Ishikawa (cell line): ENCODE data around the gene CILP2.

Experiments used
- EP300 ChIP-seq: IDR thresholded peaks from 2 replicates; pipeline ENCODE4 v1.6.1; 2012; ENCODE audit warnings: borderline replicate concordance
- MAX ChIP-seq: IDR thresholded peaks from 2 replicates; pipeline ENCODE4 v1.6.1; 2012
- NFIC ChIP-seq: IDR thresholded peaks from 2 replicates; pipeline ENCODE4 v1.6.1; 2012
- REST ChIP-seq: IDR thresholded peaks from 2 replicates; pipeline ENCODE4 v1.6.1; 2012; ENCODE audit warnings: low read depth, mild to moderate bottlenecking
- TAF1 ChIP-seq: IDR thresholded peaks from 2 replicates; pipeline ENCODE4 v1.6.1; 2012; ENCODE audit warnings: low read depth, mild to moderate bottlenecking
- TCF12 ChIP-seq: IDR thresholded peaks from 2 replicates; pipeline ENCODE4 v1.6.1; 2012; ENCODE audit warnings: low read depth
- USF1 ChIP-seq: IDR thresholded peaks from 2 replicates; pipeline ENCODE4 v1.6.1; 2012

GRCh38 chr19:19550972-19551852 is 13.1 kb downstream of the CILP2 start:
- TF ChIP-seq NFIC (no peak), REST (no peak), USF1 (no peak), EP300 (no peak), TCF12 (no peak), MAX (no peak), TAF1 (no peak)
